ENCODE measurements around the gene INSR. TPM values are rescaled to one million over a fixed set of nuclear protein-coding genes. Genes with fewer than 3 reads are reported as not detected.

INSR gene
- polyA plus RNA-seq, 2 of the 4 experiments (the other 2 are of a cell fraction) = 1.8 to 3.3 TPM

DNA sequence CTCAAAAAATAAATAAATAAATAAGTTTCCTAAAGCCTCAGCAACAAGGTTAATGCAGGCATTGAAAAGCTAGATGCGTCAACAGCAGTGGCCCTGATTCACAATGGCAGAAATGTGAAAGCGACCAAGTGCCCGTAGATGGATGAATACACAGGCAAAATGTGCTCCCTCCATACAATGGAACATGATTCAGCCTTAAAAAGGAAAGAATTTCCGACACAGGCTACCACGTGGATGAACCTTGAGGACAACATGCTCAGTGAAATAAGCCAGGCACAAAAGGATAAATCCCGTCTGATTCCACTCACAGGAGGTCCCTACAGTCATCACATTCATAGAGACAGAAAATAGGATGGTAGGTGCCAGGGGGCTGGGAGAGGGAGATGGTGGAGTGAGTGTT, 31.7 kb downstream of the INSR start:
- FAIRE-seq = no peak
- Histone ChIP-seq H3K4me3 (no peak overlapping the region), H3K4me1 (no peaks in the 10 kb centered on the region), H3K9me3 (no peaks in the 10 kb centered on the region), H3K27ac (no peak overlapping the region), H3K4me2 (no peak overlapping the region)
- no peak for DNase-seq (ENCODE audit: low read depth in 1 of 2, low spot score in 1 of 2)
- TF ChIP-seq RNF2 (IDR thresholded peaks at IDR 0.05; ENCODE audit: borderline replicate concordance, low read depth) = no peak
- TF ChIP-seq, protein P1, sequence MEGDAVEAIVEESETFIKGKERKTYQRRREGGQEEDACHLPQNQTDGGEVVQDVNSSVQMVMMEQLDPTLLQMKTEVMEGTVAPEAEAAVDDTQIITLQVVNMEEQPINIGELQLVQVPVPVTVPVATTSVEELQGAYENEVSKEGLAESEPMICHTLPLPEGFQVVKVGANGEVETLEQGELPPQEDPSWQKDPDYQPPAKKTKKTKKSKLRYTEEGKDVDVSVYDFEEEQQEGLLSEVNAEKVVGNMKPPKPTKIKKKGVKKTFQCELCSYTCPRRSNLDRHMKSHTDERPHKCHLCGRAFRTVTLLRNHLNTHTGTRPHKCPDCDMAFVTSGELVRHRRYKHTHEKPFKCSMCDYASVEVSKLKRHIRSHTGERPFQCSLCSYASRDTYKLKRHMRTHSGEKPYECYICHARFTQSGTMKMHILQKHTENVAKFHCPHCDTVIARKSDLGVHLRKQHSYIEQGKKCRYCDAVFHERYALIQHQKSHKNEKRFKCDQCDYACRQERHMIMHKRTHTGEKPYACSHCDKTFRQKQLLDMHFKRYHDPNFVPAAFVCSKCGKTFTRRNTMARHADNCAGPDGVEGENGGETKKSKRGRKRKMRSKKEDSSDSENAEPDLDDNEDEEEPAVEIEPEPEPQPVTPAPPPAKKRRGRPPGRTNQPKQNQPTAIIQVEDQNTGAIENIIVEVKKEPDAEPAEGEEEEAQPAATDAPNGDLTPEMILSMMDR (IDR thresholded peaks at IDR 0.05) = no peak
- TF ChIP-seq RAD21 (conservative IDR thresholded peaks at IDR 0.05 in 1 of 2, IDR thresholded peaks at IDR 0.05 in 1 of 2) = no peak
- TF ChIP-seq ZFP36 (IDR thresholded peaks at IDR 0.05; ENCODE audit: borderline replicate concordance, partially characterized antibody) = no peak
- no peak for TF ChIP-seq EHF (CRISPR knock-in tag; IDR thresholded peaks at IDR 0.05)
- TF ChIP-seq, protein P2, sequence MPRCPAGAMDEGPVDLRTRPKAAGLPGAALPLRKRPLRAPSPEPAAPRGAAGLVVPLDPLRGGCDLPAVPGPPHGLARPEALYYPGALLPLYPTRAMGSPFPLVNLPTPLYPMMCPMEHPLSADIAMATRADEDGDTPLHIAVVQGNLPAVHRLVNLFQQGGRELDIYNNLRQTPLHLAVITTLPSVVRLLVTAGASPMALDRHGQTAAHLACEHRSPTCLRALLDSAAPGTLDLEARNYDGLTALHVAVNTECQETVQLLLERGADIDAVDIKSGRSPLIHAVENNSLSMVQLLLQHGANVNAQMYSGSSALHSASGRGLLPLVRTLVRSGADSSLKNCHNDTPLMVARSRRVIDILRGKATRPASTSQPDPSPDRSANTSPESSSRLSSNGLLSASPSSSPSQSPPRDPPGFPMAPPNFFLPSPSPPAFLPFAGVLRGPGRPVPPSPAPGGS (IDR thresholded peaks at IDR 0.05) = no peak
- no peak for TF ChIP-seq KDM5A (IDR thresholded peaks at IDR 0.05)
- TF ChIP-seq, protein P3, sequence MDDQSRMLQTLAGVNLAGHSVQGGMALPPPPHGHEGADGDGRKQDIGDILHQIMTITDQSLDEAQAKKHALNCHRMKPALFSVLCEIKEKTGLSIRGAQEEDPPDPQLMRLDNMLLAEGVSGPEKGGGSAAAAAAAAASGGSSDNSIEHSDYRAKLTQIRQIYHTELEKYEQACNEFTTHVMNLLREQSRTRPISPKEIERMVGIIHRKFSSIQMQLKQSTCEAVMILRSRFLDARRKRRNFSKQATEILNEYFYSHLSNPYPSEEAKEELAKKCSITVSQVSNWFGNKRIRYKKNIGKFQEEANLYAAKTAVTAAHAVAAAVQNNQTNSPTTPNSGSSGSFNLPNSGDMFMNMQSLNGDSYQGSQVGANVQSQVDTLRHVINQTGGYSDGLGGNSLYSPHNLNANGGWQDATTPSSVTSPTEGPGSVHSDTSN (IDR thresholded peaks at IDR 0.05) = no peak
- no peak for TF ChIP-seq HOXB5 (CRISPR knock-in tag; IDR thresholded peaks at IDR 0.05)
- TF ChIP-seq SMC3 (IDR thresholded peaks at IDR 0.05) = no peak
- no peak for TF ChIP-seq CHD2 (IDR thresholded peaks at IDR 0.05; ENCODE audit: low read length, partially characterized antibody)
- TF ChIP-seq CHD4 (IDR thresholded peaks at IDR 0.05; ENCODE audit: borderline replicate concordance) = no peak
- TF ChIP-seq JUN (IDR thresholded peaks at IDR 0.05) = no peak
- no peak for ATAC-seq
- 87% methylated on average over 6 of the region's 6 CpGs for WGBS (ENCODE audit: missing lambda C conversion rate)
- CTCF ChIA-PET = no interaction called here
- POLR2A ChIA-PET = no interaction called here

DNA sequence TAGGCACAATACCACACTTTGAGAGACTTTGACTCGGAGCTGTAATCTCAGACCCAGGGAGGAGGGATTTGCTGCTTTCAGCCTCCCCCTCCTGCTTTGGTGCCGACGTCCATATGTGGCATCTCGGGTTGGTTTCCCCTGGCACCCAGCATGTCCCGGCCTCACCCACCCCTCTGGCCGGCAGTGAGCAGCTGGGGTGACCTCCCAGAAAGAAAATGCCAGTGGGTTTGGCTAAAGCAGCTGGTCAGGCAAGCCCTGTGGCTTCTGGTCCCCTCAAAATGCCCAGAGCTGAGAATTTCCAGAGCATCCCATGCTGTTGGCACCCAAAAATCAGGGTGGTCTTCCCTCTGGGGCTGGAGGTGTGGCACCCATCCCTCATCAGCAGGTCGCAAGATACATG, 34.1 kb downstream of the INSR start:
- FAIRE-seq = no peak
- ChIA-PET CTCF (interaction anchor here (0.6 kb wide), 1 partner anchor 162 kb away, joined by 3 read pairs; no protein-coding TSS in a partner anchor), POLR2A (no interaction called here)
- Histone ChIP-seq H3K4me2 (no peak overlapping the region), H3K27ac (no peak overlapping the region), H3K9me3 (no peaks in the 10 kb centered on the region), H3K4me3 (no peak overlapping the region), H3K4me1 (no peaks in the 10 kb centered on the region)
- WGBS (ENCODE audit: missing lambda C conversion rate) = 92% methylated on average over 4 of the region's 7 CpGs
- TF ChIP-seq JUN (IDR thresholded peaks at IDR 0.05) (no peak), EP300 (IDR thresholded peaks at IDR 0.05) (no peak), NFE2L2 (conservative IDR thresholded peaks at IDR 0.05; ENCODE audit: low read length) (no peak), CBX2 (IDR thresholded peaks at IDR 0.05; ENCODE audit: borderline replicate concordance, low read depth) (no peak), EHMT2 (IDR thresholded peaks at IDR 0.05; ENCODE audit: low read depth) (no peak), FOXS1 (CRISPR knock-in tag; IDR thresholded peaks at IDR 0.05) (no peak)
- ATAC-seq = no peak
- no peak for DNase-seq (ENCODE audit: low read depth in 1 of 2, low spot score in 1 of 2)

DNA sequence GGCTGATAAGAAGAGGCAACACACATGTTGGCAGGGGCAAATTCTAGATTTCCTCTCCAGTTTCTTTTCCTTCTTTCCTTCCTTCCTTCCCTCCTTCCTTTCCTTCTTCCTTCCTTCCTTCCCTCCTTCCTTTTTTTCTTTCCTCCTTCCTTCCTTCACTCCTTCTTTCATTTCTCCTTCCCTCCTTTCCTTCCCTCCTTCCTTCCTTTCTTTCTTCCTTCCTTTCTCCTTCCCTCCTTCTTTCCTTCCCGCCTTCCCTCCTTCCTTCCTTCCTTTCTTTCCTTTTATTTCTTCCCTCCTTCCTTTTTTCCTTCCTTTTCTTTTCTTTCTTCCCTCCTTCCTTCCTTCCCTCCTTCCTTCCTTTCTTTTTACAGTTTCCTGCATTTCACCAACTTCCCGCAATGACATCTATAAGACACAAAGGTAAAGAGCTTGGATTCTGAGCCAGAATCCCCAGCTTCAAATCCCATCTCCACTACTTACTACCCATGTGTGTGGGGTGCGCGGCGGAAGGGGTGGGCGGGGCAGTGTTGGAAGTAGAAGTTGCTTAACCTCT, 35.3 kb downstream of the INSR start:
- no peak for DNase-seq (ENCODE audit: low read depth in 1 of 2, low spot score in 1 of 2)
- ATAC-seq = no peak
- no peak for FAIRE-seq
- TF ChIP-seq, protein P4, sequence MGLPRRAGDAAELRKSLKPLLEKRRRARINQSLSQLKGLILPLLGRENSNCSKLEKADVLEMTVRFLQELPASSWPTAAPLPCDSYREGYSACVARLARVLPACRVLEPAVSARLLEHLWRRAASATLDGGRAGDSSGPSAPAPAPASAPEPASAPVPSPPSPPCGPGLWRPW (IDR thresholded peaks at IDR 0.05) = no peak
- TF ChIP-seq SMC3 (IDR thresholded peaks at IDR 0.05) = no peak
- no peak for TF ChIP-seq MYC (IDR thresholded peaks at IDR 0.05; ENCODE audit: borderline replicate concordance, low read length)
- no peak for TF ChIP-seq EHF (CRISPR knock-in tag; IDR thresholded peaks at IDR 0.05)
- TF ChIP-seq MAFK (IDR thresholded peaks at IDR 0.05; ENCODE audit: partially characterized antibody) = no peak
- TF ChIP-seq, protein P5, sequence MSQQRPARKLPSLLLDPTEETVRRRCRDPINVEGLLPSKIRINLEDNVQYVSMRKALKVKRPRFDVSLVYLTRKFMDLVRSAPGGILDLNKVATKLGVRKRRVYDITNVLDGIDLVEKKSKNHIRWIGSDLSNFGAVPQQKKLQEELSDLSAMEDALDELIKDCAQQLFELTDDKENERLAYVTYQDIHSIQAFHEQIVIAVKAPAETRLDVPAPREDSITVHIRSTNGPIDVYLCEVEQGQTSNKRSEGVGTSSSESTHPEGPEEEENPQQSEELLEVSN (IDR thresholded peaks at IDR 0.05; ENCODE audit: borderline replicate concordance, low read depth) = no peak
- TF ChIP-seq FOXS1 (CRISPR knock-in tag; IDR thresholded peaks at IDR 0.05) = no peak
- TF ChIP-seq, protein P6, sequence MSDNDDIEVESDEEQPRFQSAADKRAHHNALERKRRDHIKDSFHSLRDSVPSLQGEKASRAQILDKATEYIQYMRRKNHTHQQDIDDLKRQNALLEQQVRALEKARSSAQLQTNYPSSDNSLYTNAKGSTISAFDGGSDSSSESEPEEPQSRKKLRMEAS (IDR thresholded peaks at IDR 0.05) = no peak
- no peak for TF ChIP-seq POLR2AphosphoS2 (conservative IDR thresholded peaks at IDR 0.05; ENCODE audit: low read length)
- CTCF ChIA-PET = no interaction called here
- no peaks in the 10 kb centered on the region for H3K4me1 ChIP-seq
- H3K27ac ChIP-seq = no peak overlapping the region
- POLR2A ChIA-PET = no interaction called here
- 94% methylated on average over 5 of the region's 6 CpGs for WGBS (ENCODE audit: missing lambda C conversion rate)
- H3K9me3 ChIP-seq = no peaks in the 10 kb centered on the region
- no peak overlapping the region for H3K4me3 ChIP-seq
- H3K4me2 ChIP-seq = no peak overlapping the region

Measured in A549 (cell line).